PC-9 (cell line): ENCODE measurements around the gene TMEM150A. TPM values are rescaled to one million over a fixed set of nuclear protein-coding genes. Genes with fewer than 3 reads are reported as not detected.

ENCODE experiments used
- BruUV-seq: library from RNA; stranded (reverse); fragments of 400-500 nt; replicated peaks from 2 replicates; lab custom pipeline; 2021; lab: Mats Ljungman, UMichigan
- CTCF ChIA-PET: fragments of 300-600 bp; sonication (Branson Sonifier 250); formaldehyde crosslinking; loops from one replicate; lab custom pipeline; 2022; ENCODE audit warnings: antibody characterized with exemption; lab: Charles Lee
- POLR2A ChIA-PET: fragments of 300-600 bp; sonication (Branson Sonifier 250); formaldehyde crosslinking; loops from one replicate; lab custom pipeline; 2022; ENCODE audit warnings: antibody characterized with exemption; ENCODE audit not compliant: unreplicated experiment; lab: Charles Lee
- DNase-seq, 2 experiments: peaks; one replicate each; pipeline versions ENCODE4 v3.0.0 to v3.0.0-alpha.2; 2015 to 2022; ENCODE audit warnings: mixed read lengths in 1 of 2
- H2AFZ ChIP-seq: fragments of 200-600 bp; sonication (generic); 2 replicates; pipeline ENCODE4 v1.8.1; 2017; ENCODE audit warnings: antibody characterized with exemption
- H3F3A ChIP-seq: fragments of 200-600 bp; sonication (generic); 2 replicates; pipeline ENCODE4 v1.8.1; 2017; ENCODE audit warnings: antibody characterized with exemption, mild to moderate bottlenecking, low read depth; ENCODE audit not compliant: insufficient read depth
- H3K27ac ChIP-seq: fragments of 200-600 bp; sonication (generic); 2 replicates; pipeline ENCODE4 v1.6.1; 2016; ENCODE audit warnings: mixed run types
- H3K27me3 ChIP-seq: fragments of 200-600 bp; sonication (generic); 2 replicates; pipeline ENCODE4 v1.6.1; 2016; ENCODE audit warnings: low read depth, mixed run types; ENCODE audit not compliant: insufficient read depth
- H3K36me3 ChIP-seq: fragments of 200-600 bp; sonication (generic); 2 replicates; pipeline ENCODE4 v1.6.1; 2016; ENCODE audit warnings: low read depth, mixed run types
- H3K4me1 ChIP-seq: fragments of 200-600 bp; sonication (generic); replicated peaks from 2 replicates; pipeline ENCODE4 v1.6.1; 2016; ENCODE audit warnings: mixed run types; ENCODE audit not compliant: insufficient read depth
- H3K4me2 ChIP-seq: fragments of 200-600 bp; sonication (generic); 2 replicates; pipeline ENCODE4 v1.6.1; 2017; ENCODE audit warnings: mixed run types
- H3K4me3 ChIP-seq: fragments of 200-600 bp; sonication (generic); 2 replicates; pipeline ENCODE4 v1.6.1; 2016; ENCODE audit warnings: mixed run types
- H3K79me2 ChIP-seq: fragments of 200-600 bp; sonication (generic); 2 replicates; pipeline ENCODE4 v1.6.1; 2017; ENCODE audit warnings: low read depth, mixed run types
- H3K9me2 ChIP-seq: fragments of 200-600 bp; sonication (generic); 2 replicates; pipeline ENCODE4 v1.8.1; 2017; ENCODE audit warnings: mild to moderate bottlenecking; ENCODE audit not compliant: insufficient read depth
- H3K9me3 ChIP-seq: fragments of 200-600 bp; sonication (generic); 2 replicates; pipeline ENCODE4 v1.8.1; 2016; ENCODE audit warnings: low read depth; ENCODE audit not compliant: insufficient read depth
- H4K20me1 ChIP-seq: fragments of 200-600 bp; sonication (generic); 2 replicates; pipeline ENCODE4 v1.8.1; 2017; ENCODE audit not compliant: insufficient read depth
- CTCF ChIP-seq: fragments of 200-600 bp; sonication (generic); conservative IDR thresholded peaks from 2 replicates; pipeline ENCODE4 v1.6.1; 2017; ENCODE audit warnings: mixed run types, antibody characterized with exemption, mild to moderate bottlenecking, moderate library complexity
- EZH2 ChIP-seq: fragments of 200-600 bp; sonication (generic); IDR thresholded peaks from 2 replicates; pipeline ENCODE4 v1.8.0; 2017; ENCODE audit warnings: antibody characterized with exemption, low read depth
- intact Hi-C: fragments of 100-400 bp; cut with micrococcal nuclease; formaldehyde crosslinking; loops from one replicate; pipeline ENCODE4 v1.10.0; 2022; ENCODE audit not compliant: unreplicated experiment
- total RNA-seq: library from RNA; stranded (reverse); gene quantifications from 2 replicates; pipeline ENCODE4 v1.2.3, GENCODE V29; 2021

Gene TMEM150A
- total RNA-seq, 1 experiment from 2014 or later = 5.3 TPM

- no peaks in the 10 kb centered on the region for H3K9me2 ChIP-seq
- H4K20me1 ChIP-seq = no peaks in the 10 kb centered on the region
- peak overlapping the region; percentile 94 for H3K4me2 ChIP-seq
- peaks cover 26% of the 10 kb centered on the region for H3K79me2 ChIP-seq
- no peak for DNase-seq
- peaks cover 25% of the 10 kb centered on the region for H3F3A ChIP-seq
- ChIA-PET CTCF (no interaction called here), POLR2A (no interaction called here)
- no peak overlapping the region for H3K4me3 ChIP-seq
- intact Hi-C loops = no loop called here
- H3K36me3 ChIP-seq = 0 out of 2 replicates have a peak, but pooled peaks cover 7% of the 10 kb centered on the region
- H3K27ac ChIP-seq = no peak overlapping the region
- no peaks in the 10 kb centered on the region for H3K9me3 ChIP-seq
- BruUV-seq = no TSS peak
- no peaks in the 10 kb centered on the region for H3K27me3 ChIP-seq
- H2AFZ ChIP-seq = no peak overlapping the region
- TF ChIP-seq CTCF (no peak), EZH2 (no peak)
- peaks cover 23% of the 10 kb centered on the region for H3K4me1 ChIP-seq
These were observed 23.1 kb downstream of the TMEM150A start for GRCh38 chr2:85579266-85579935.

GRCh38 chr2:85578243-85579180, 24.0 kb downstream of the TMEM150A start:
- Histone ChIP-seq H3K36me3 (0 out of 2 replicates have a peak, but pooled peaks cover 7% of the 10 kb centered on the region), H3K4me3 (peak overlapping the region; percentile 60), H3F3A (peaks cover 19% of the 10 kb centered on the region), H3K4me2 (peak overlapping the region; percentile 94), H3K4me1 (peaks cover 22% of the 10 kb centered on the region), H3K27ac (peak overlapping the region; percentile 64), H3K79me2 (peaks cover 26% of the 10 kb centered on the region), H3K27me3 (no peaks in the 10 kb centered on the region), H4K20me1 (no peaks in the 10 kb centered on the region), H3K9me2 (no peaks in the 10 kb centered on the region), H3K9me3 (no peaks in the 10 kb centered on the region), H2AFZ (peak overlapping the region; percentile 83)
- no TSS peak for BruUV-seq
- DNase-seq = peak; percentile 31 to 43
- intact Hi-C loops = no loop called here
- CTCF ChIA-PET = no interaction called here
- TF ChIP-seq EZH2 = no peak
- no peak for TF ChIP-seq CTCF
- POLR2A ChIA-PET = interaction anchor here (0.5 to 0.8 kb wide), 2 partner anchors 10 to 33 kb away, joined by 3 to 4 read pairs; no protein-coding TSS in a partner anchor
